Psoas muscle (tissue), 8 donors: ENCODE data around the gene MAP6. TPM values are rescaled to one million over a fixed set of nuclear protein-coding genes. Genes with fewer than 3 reads are reported as not detected.

Source experiments
- ATAC-seq, 4 donors: fragments of 200-7000 bp; cut with Tn5 transposase; one replicate each; pipeline ENCODE4 v1.9.1; 2020; ENCODE audit warnings: moderate library complexity in 3 of 4, mild to moderate bottlenecking in 2 of 4
- DNase-seq, 2 donors: peaks; one replicate each; pipeline ENCODE4 v3.0.0-alpha.2; 2020
- H3K27ac ChIP-seq: fragments of 200-600 bp; one replicate; pipeline ENCODE4 v1.8.0; 2022
- H3K27me3 ChIP-seq, 3 donors: fragments of 200-600 bp in 1 of 3; one replicate each; pipeline versions ENCODE4 v1.6.1 to v1.8.0; 2013 to 2022; ENCODE audit warnings: low read length in 2 of 3, mild to moderate bottlenecking in 2 of 3, moderate library complexity in 1 of 3; ENCODE audit not compliant: insufficient read depth in 3 of 3
- H3K36me3 ChIP-seq, 2 donors: fragments of 200-600 bp in 1 of 2; one replicate each; pipeline versions ENCODE4 v1.6.1 to v1.8.0; 2013 to 2022; ENCODE audit warnings: low read depth in 1 of 2, mild to moderate bottlenecking in 1 of 2, moderate library complexity in 1 of 2; ENCODE audit not compliant: insufficient read depth in 1 of 2
- H3K4me1 ChIP-seq: fragments of 200-600 bp; one replicate; pipeline ENCODE4 v1.8.0; 2022
- H3K4me3 ChIP-seq: fragments of 200-600 bp; one replicate; pipeline ENCODE4 v1.8.0; 2022; ENCODE audit warnings: mild to moderate bottlenecking
- H3K9me3 ChIP-seq: fragments of 200-600 bp; one replicate; pipeline ENCODE4 v1.8.0; 2022
- CTCF ChIP-seq: fragments of 200-600 bp; IDR thresholded peaks from one replicate; pipeline ENCODE4 v1.8.0; 2022; ENCODE audit warnings: antibody characterized with exemption
- WGBS, 3 donors: extraction: QIAGEN DNeasy Blood & Tissue Kit; methylation state at CpG; one replicate each; pipeline versions ENCODE4 v1.1.6 to v1.1.7; 2013; 5-methylcytosine and 5-hydroxymethylcytosine counted together
- intact Hi-C, 2 donors: fragments of 100-400 bp; cut with DNase I; formaldehyde crosslinking; loops; one replicate each; pipeline versions ENCODE4 v1.11.0 to v1.14.2; 2022
- polyA plus RNA-seq, 3 donors: library from polyadenylated mRNA; stranded (reverse); fragments of 200-250 nt; gene quantifications; one replicate each; pipeline ENCODE4 v1.2.3, GENCODE V29; 2013
- total RNA-seq, 4 donors: library from RNA; stranded (reverse); fragmentation: NEBNext Ultra II Directional in 2 of 4; extraction: Animal tissue kit (Norgen Biotek cat#: 25700) in 2 of 4; gene quantifications; one replicate each; pipeline versions ENCODE4 v1.2.1 to v1.2.4, GENCODE V29; 2021 to 2023
- donor health status: healthy with polysubstance abuse.
- donor health status: DM: no; HTN: no; CAD: no; lungs with moderate emphysema.
- donor health status: Bipolar disorder and iron deficiency.
- donor health status: healthy.
- donor health status: DM: yes; HTN: yes; CAD: no.
- donor health status: DM: no; HTN: no; CAD: no.
- donor health status: DM: no; HTN: no; CAD: no.
- donor health status: DM: yes; HTN: yes; CAD: no.

The MAP6 gene
- total and polyA plus RNA-seq, 7 donors: 0.14 to 0.56 (median 0.26) TPM

GRCh38 chr11:75655605-75656004 is 13.2 kb downstream of the MAP6 start:
- H3K4me3 ChIP-seq: no peak overlapping the region
- no peak for ATAC-seq
- TF ChIP-seq CTCF: no peak
- H3K27me3 ChIP-seq: peaks cover 0 to 10% (median 0%) of the 10 kb centered on the region in 3 donors
- H3K36me3 ChIP-seq: no peaks in the 10 kb centered on the region
- H3K9me3 ChIP-seq: no peaks in the 10 kb centered on the region
- H3K4me1 ChIP-seq: no peaks in the 10 kb centered on the region
- H3K27ac ChIP-seq: no peak overlapping the region
- no peak for DNase-seq
- intact Hi-C loops: no loop called here

DNA sequence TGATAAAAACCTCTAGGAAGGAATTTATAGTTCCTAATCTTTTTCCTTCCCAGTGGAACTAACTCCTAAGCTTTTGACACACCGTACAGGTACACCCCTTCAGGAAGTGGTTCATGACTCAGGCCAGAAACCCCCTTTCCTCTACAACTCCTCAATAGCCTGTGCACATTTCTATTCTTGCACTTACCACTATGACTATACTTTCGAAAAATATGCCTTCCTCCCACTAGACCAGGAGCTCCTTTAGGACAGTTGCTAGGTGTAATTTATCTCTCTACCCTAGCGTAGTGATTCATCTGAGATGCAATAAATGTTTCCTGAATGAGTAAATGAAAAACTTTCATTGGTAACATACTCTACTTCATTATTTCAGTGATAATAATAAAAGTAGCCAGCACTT is 14.5 kb downstream of the MAP6 start:
- no peaks in the 10 kb centered on the region for H3K4me1 ChIP-seq
- intact Hi-C loops: no loop called here
- no peak overlapping the region for H3K27ac ChIP-seq
- DNase-seq: no peak
- no peak overlapping the region for H3K4me3 ChIP-seq
- no peaks in the 10 kb centered on the region for H3K9me3 ChIP-seq
- no peaks in the 10 kb centered on the region for H3K36me3 ChIP-seq
- no peak for ATAC-seq
- no peak for TF ChIP-seq CTCF
- H3K27me3 ChIP-seq: peaks cover 0 to 4% (median 0%) of the 10 kb centered on the region in 3 donors
- 82 to 89% (median 85%) methylated on average over 3 of the region's 3 CpGs for WGBS, 3 donors

- DNase-seq: no peak
- Histone ChIP-seq H3K4me1 (no peaks in the 10 kb centered on the region), H3K4me3 (no peak overlapping the region), H3K27ac (no peak overlapping the region), H3K9me3 (no peaks in the 10 kb centered on the region), H3K36me3 (no peaks in the 10 kb centered on the region), H3K27me3 (peaks cover 0 to under 1% (median 0%) of the 10 kb centered on the region in 3 donors)
- WGBS, 3 donors: 93 to 97% (median 97%) methylated on average over 1 of the region's 1 CpG
- TF ChIP-seq CTCF: no peak
- intact Hi-C loops: no loop called here
- ATAC-seq: no peak
These were observed 15.3 kb downstream of the MAP6 start for GRCh38 chr11:75653532-75653931.

DNA sequence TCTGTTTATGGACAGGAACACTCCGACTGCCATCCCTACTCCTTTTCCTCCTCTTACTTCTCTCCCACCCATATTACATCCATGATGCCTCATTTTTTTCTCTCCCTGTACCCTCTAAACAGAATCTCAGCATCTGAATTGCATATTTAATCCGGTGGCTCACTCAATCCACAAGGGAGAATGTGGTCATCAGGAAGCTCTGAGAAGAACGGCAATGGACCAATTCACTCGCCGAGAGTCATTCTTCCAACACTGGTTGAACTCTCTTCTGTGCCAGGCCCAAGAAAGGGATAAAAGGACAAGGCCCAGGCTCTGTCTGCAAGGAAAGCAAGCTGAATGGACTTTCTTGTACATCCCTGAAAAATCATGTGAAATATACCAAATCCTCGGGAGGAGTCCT is 15.9 kb downstream of the MAP6 start:
- Histone ChIP-seq H3K27ac (no peak overlapping the region), H3K27me3 (no peaks in the 10 kb centered on the region), H3K4me1 (no peaks in the 10 kb centered on the region), H3K9me3 (no peaks in the 10 kb centered on the region), H3K36me3 (no peaks in the 10 kb centered on the region), H3K4me3 (no peak overlapping the region)
- TF ChIP-seq CTCF: no peak
- 72 to 76% (median 75%) methylated on average over 6 of the region's 6 CpGs for WGBS, 3 donors
- intact Hi-C loops: no loop called here
- ATAC-seq (no peak), DNase-seq (no peak)

GRCh38 chr11:75651218-75651617 is 17.6 kb downstream of the MAP6 start:
- 74 to 86% (median 80%) methylated on average over 4 of the region's 4 CpGs for WGBS, 3 donors
- DNase-seq: no peak
- no peaks in the 10 kb centered on the region for H3K27me3 ChIP-seq
- H3K4me1 ChIP-seq: no peaks in the 10 kb centered on the region
- no peak for ATAC-seq
- H3K9me3 ChIP-seq: no peaks in the 10 kb centered on the region
- intact Hi-C loops: no loop called here
- H3K36me3 ChIP-seq: no peaks in the 10 kb centered on the region
- H3K4me3 ChIP-seq: no peak overlapping the region
- H3K27ac ChIP-seq: no peak overlapping the region
- no peak for TF ChIP-seq CTCF
